Heart right ventricle (tissue), 16 donors: ENCODE data around the gene MICAL2. TPM values are rescaled to one million over a fixed set of nuclear protein-coding genes. Genes with fewer than 3 reads are reported as not detected.

ENCODE experiments used
- ATAC-seq, 8 donors: fragments of 200-7000 bp; cut with Tn5 transposase; one replicate each; pipeline ENCODE4 v1.9.1; 2020; ENCODE audit warnings: mild to moderate bottlenecking in 8 of 8, moderate library complexity in 8 of 8, moderate number of reproducible peaks in 1 of 8
- DNase-seq, 2 donors: peaks; one replicate each; pipeline ENCODE4 v3.0.0-alpha.2; 2020
- H3K27ac ChIP-seq, 10 donors: fragments of 200-600 bp; sonication (generic) in 2 of 10; one replicate each; pipeline versions ENCODE4 v1.5.0 to v1.8.0; 2020 to 2022; ENCODE audit warnings: mild to moderate bottlenecking in 3 of 10
- H3K27me3 ChIP-seq, 7 donors: fragments of 200-600 bp; one replicate each; pipeline ENCODE4 v1.8.0; 2021 to 2022; ENCODE audit warnings: mild to moderate bottlenecking in 2 of 7
- H3K36me3 ChIP-seq, 9 donors: fragments of 200-600 bp; sonication (generic) in 1 of 9; one replicate each; pipeline versions ENCODE4 v1.5.0 to v1.8.0; 2020 to 2022; ENCODE audit warnings: mild to moderate bottlenecking in 2 of 9
- H3K4me1 ChIP-seq, 9 donors: fragments of 200-600 bp; sonication (generic) in 1 of 9; one replicate each; pipeline versions ENCODE4 v1.5.0 to v1.8.0; 2020 to 2022; ENCODE audit warnings: mild to moderate bottlenecking in 4 of 9
- H3K4me3 ChIP-seq, 10 donors: fragments of 200-600 bp; sonication (generic) in 2 of 10; one replicate each; pipeline versions ENCODE4 v1.5.0 to v1.8.0; 2020 to 2022; ENCODE audit warnings: mild to moderate bottlenecking in 7 of 10, moderate library complexity in 2 of 10
- H3K9me3 ChIP-seq, 11 donors: fragments of 200-600 bp in 10 of 11; sonication (generic) in 2 of 11; one replicate each; pipeline versions ENCODE4 v1.5.0 to v1.8.0; 2013 to 2022; ENCODE audit warnings: mild to moderate bottlenecking in 2 of 11, control low read depth in 1 of 11, moderate library complexity in 1 of 11
- WGBS, 2 donors: extraction: QIAGEN DNeasy Blood & Tissue Kit; methylation state at CpG; one replicate each; pipeline ENCODE4 v1.1.7; 2013; ENCODE audit warnings: inconsistent platforms in 1 of 2; 5-methylcytosine and 5-hydroxymethylcytosine counted together
- intact Hi-C, 10 donors: fragments of 100-400 bp; cut with DNase I; formaldehyde crosslinking; loops; one replicate each; pipeline versions ENCODE4 v1.11.1 to v1.14.2; 2022
- polyA plus RNA-seq, 2 donors: library from polyadenylated mRNA; stranded (reverse); fragments of 200-250 nt; gene quantifications; one replicate each; pipeline ENCODE4 v1.2.3, GENCODE V29; 2013
- total RNA-seq, 10 donors: library from RNA; stranded (reverse); fragmentation: NEBNext Ultra II Directional in 3 of 10; extraction: Animal tissue kit (Norgen Biotek cat#: 25700) in 3 of 10; gene quantifications; one replicate each; pipeline versions ENCODE4 v1.2.1 to v1.2.4, GENCODE V29; 2021 to 2023
- TF ChIP-seq, protein P1 (sequence below), 9 donors: fragments of 200-600 bp; sonication (generic) in 2 of 9; IDR thresholded peaks; one replicate each; pipeline versions ENCODE4 v1.5.0 to v1.8.0; 2021 to 2022; ENCODE audit warnings: antibody characterized with exemption in 9 of 9, mild to moderate bottlenecking in 5 of 9, moderate library complexity in 1 of 9
- donor health status: Arrhythmogenic right ventricular cardiomyopathy.
- donor health status: ischemic (EF 13 %, LVEDD 7.1; RV severe dilation, severe dysfunction).
- donor health status: healthy with polysubstance abuse.
- donor health status: DM: no; HTN: yes; CAD: no.
- donor health status: DM: no; HTN: no; CAD: no.
- donor health status: ischemic (EF 25% LVEDD 6.9; RV normal size, moderate dysfunction).
- donor health status: ischemic (EF 25% LVEDD 5.7; RV mildly dilated, moderate dysfunction).
- donor health status: healthy.
- donor health status: DM: yes; HTN: yes; CAD: no.
- donor health status: Ischemic cardiomyopathy.
- donor health status: ischemic (EF 35%, LVEDD 5.7; RV mildly dilated, moderate dysfunction).
- donor health status: nonischemic (EF 11% LVEDD 7.7; RV severe dilation, severe dysfunction).
- donor health status: DM: yes; HTN: yes; CAD: no.
- donor health status: PGD.
- donor health status: ischemic (EF 29% LVEDD 5.4; RV normal size, mild dysfunction).
- donor health status: nonischemic (EF 23%, LVEDD 6.1; RV moderate dilation, normal function).

Gene MICAL2
- total and polyA plus RNA-seq, 12 donors, result 32.5 to 95.7 (median 70.5) TPM

DNA sequence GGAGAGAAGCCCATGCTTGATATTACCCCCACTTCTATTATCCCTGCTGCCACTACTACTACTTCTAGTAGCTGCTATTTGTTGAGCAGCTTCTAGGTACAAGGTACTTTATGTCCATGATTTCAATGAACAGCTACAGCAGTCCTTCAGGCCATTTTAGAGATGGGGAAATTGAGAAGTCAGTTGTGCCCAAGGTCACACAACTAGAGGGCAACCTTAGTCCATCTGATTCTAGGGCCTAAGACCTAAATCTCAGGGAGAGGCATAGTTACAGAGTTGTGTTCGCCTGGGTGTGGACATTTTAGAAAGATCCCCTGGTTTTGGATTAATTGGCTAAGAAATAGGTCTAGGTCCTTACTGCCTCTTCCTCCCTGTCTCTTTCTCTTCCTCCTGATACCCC, 52.3 kb downstream of the MICAL2 start:
- peak overlapping the region in 1 of 10 donors; percentile 2 for H3K4me3 ChIP-seq
- H3K36me3 ChIP-seq, result peaks cover 0 to 36% (median 3%) of the 10 kb centered on the region in 9 donors
- intact Hi-C loops, result loop anchor here in 4 of 10 donors (5.0 to 10.0 kb wide), 6 partner anchors 40 to 75 kb away; partner anchors contain the start of gene MICAL2 (in 1 of the 4)
- 96 to 100% methylated on average over 1 of the region's 1 CpG for WGBS, 2 donors
- no peak for DNase-seq
- no peaks in the 10 kb centered on the region for H3K9me3 ChIP-seq
- H3K27me3 ChIP-seq, result no peaks in the 10 kb centered on the region
- no peak for ATAC-seq
- TF ChIP-seq, protein P1, sequence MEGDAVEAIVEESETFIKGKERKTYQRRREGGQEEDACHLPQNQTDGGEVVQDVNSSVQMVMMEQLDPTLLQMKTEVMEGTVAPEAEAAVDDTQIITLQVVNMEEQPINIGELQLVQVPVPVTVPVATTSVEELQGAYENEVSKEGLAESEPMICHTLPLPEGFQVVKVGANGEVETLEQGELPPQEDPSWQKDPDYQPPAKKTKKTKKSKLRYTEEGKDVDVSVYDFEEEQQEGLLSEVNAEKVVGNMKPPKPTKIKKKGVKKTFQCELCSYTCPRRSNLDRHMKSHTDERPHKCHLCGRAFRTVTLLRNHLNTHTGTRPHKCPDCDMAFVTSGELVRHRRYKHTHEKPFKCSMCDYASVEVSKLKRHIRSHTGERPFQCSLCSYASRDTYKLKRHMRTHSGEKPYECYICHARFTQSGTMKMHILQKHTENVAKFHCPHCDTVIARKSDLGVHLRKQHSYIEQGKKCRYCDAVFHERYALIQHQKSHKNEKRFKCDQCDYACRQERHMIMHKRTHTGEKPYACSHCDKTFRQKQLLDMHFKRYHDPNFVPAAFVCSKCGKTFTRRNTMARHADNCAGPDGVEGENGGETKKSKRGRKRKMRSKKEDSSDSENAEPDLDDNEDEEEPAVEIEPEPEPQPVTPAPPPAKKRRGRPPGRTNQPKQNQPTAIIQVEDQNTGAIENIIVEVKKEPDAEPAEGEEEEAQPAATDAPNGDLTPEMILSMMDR (IDR thresholded peaks at IDR 0.05), result no peak
- peaks cover 28 to 100% (median 93%) of the 10 kb centered on the region in 9 donors for H3K4me1 ChIP-seq
- peak overlapping the region; percentile 63 to 95 (median 87) for H3K27ac ChIP-seq

DNA sequence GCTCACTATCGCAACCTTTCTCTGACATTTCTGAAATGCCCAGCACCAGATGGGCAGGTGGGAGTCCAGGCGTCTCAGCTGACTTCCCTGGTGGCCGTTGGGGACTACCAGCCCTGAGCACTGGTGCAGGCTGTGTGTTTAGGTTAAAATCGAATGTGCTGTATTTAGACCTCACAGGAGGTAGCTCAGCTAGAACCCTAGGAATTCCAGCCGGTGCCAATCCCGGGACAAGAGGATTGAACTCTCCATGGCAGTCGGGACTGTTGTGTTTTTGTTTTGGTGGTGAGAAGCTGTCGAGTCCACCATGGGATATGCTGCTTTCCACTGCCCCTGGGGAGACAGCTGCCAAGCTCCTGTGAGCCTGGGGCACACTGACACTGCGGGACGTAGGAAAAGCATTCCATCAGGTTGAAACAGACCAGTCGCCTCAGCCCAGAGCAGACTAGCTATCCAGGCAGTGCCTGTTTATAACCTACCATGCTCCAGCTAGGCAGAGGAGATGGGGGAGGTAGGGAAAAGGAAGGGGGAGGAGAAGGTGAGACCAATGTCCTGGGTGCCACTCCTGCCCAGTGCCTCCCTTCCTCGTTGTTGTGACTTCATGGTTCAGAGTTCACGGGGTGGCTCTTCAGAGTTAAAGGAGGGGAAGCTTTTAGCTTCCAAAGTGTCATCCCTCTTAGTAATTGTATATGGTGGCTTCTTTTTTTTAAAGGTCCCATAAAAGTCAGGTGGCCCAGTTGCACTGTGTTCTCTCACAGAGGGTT, 53.0 kb downstream of the MICAL2 start:
- TF ChIP-seq, protein P1 (IDR thresholded peaks at IDR 0.05), result no peak
- intact Hi-C loops, result loop anchor here in 4 of 10 donors (5.0 to 10.0 kb wide), 6 partner anchors 39 to 74 kb away; partner anchors contain the start of gene MICAL2 (in 1 of the 4)
- DNase-seq (peak; percentile 58 to 77), ATAC-seq (peak; percentile 56 to 83 (median 70))
- Histone ChIP-seq H3K27ac (peak overlapping the region; percentile 74 to 95 (median 87)), H3K4me1 (peaks cover 28 to 99% (median 93%) of the 10 kb centered on the region in 9 donors), H3K27me3 (no peaks in the 10 kb centered on the region), H3K36me3 (peaks cover 0 to 36% (median 3%) of the 10 kb centered on the region in 9 donors), H3K4me3 (peak overlapping the region in 2 of 10 donors; percentile 2 to 17), H3K9me3 (no peaks in the 10 kb centered on the region)
- WGBS, 2 donors, result 40 to 61% methylated on average over 13 of the region's 13 CpGs

DNA sequence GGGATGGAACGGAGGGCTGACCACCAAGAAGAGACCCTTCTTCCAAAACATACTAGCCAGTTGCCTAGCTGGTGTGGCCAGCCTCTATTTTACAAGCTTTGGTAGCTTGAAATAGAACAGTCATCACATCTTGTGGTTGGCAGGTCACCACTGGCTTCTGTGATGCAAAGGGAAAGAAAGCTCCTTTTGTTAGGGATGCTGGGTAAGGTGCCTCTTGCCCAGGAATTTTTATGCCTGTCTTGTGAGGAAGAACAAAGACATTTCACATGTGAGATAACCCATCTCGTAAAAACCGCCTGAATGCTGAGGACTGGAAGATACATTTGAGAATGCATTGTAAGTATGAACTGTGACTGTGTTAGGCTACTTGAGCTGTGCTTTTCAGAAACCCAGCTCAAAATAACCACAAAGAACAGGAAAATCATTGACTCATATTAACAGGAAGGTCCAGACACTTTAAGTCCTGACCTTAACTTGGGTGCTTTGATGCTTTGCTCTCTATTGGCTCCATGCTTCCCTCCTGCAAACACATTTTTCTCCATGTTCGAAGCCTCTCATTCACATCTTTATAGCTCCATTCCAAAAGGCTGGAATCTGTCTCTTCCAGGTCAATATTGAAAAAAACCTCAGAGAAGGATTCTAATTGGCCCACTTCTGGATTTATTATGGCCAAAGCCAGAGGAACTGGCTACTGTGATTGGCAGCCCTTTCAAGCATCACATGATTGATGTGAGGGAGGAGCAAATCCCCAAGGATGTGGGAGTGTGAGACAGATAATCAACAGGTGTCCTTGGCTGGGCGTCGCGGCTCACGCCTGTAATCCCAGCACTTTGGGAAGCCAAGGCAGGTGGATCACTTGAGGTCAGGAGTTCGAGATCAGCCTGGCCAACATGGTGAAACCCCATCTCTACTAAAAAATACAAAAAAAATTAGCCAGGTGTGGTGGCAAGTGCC, 53.9 kb downstream of the MICAL2 start:
- peak overlapping the region; percentile 74 to 95 (median 87) for H3K27ac ChIP-seq
- H3K9me3 ChIP-seq, result no peaks in the 10 kb centered on the region
- peaks cover 28 to 99% (median 84%) of the 10 kb centered on the region in 9 donors for H3K4me1 ChIP-seq
- H3K27me3 ChIP-seq, result no peaks in the 10 kb centered on the region
- intact Hi-C loops, result loop anchor here in 4 of 10 donors (5.0 to 10.0 kb wide), 6 partner anchors 38 to 73 kb away; partner anchors contain the start of gene MICAL2 (in 1 of the 4)
- peak overlapping the region in 1 of 10 donors; percentile 17 for H3K4me3 ChIP-seq
- peak in 6 of 8 donors; percentile 9 to 42 (median 22) for ATAC-seq
- no peak for DNase-seq
- TF ChIP-seq, protein P1 (IDR thresholded peaks at IDR 0.05), result no peak
- WGBS, 2 donors, result 53 to 64% methylated on average over 9 of the region's 9 CpGs
- peaks cover 0 to 36% (median 3%) of the 10 kb centered on the region in 9 donors for H3K36me3 ChIP-seq
